HG02610 (cell line): ENCODE data around the gene RPL39L.
A peak's percentile ranks its signal among the peaks of the same experiment; 100 is the strongest.
"Not testable (repeated sequence)": the region's sequence is repeated elsewhere in the genome, so short reads cannot be mapped to it uniquely, and the experiment has no call there.

ENCODE experiments used
- ATAC-seq: cut with Tn5 transposase; IDR thresholded peaks from one replicate; pipeline ENCODE4 v1.9.1; 2021; ENCODE audit warnings: mild to moderate bottlenecking, moderate library complexity; ENCODE audit not compliant: unreplicated experiment

RPL39L gene

DNA sequence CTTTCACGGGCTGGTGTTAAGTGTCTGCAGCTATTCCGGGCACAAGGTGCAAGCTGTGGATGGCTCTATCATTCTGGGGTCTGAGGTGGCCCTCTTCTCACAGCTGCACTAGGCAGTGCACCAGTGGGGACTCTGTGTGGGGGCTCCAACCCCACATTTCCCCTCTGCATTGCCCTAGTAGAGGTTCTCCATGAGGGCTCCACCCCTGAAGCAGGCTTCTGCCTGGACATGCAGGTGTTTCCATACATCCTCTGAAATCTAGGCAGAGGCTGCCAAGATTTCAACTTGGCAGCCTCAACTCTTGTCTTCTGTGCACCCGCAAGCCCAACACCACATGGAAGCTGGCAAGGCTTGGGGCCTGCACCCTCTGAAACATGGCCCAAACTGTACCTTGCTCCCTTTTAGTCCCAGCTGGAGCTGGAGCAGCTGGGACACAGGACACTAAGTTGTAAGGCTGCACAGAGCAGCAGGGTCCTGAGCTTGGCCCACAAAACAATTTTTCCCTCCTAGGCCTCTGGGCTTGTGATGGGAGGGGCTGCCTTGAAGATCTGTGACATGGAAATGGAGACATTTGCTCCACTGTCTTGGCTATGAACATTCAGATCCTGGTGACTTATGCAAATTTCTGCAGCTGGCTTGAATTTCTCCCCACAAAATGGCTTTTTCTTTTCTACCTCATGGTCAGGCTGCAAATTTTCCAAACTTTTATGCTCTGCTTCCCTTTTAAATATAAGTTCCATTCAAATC, 6.0 kb upstream of the RPL39L start:
- ATAC-seq: no peak

DNA sequence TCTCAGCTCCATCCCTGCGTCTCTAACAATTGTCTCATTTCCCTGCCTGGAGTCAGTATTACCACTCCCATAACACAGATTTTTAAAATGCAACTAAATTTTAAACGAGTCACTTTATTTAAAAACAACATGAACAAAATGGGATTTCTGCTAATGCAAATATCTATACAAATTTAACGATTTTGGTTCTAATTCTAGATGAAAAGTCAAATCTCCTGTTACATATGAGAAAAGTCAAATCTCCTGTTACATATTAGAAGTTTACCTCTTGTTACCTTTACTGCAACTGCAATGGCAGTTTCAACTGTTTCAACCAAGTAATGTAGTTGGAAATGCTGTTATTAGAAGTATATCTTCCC, 578 bp upstream of the RPL39L start:
- ATAC-seq: no peak

DNA sequence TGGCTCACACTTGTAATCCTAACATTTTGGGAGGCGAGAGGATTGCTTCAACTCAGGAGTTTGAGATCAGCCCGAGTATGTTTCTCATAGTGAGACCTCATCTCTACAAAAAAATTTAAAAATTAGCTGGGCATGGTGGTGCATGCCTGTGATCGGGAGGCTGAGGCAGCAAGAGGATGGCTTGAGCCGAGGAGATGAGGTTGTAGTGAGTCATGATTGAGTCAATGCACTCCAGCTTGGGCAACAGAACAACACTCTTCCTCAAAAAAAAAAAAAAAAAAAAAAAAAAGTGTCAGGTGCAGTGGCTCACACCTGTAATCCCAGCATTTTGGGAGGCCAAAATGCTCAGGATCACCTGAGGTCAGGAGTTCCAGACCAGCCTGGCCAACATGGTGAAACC, 2.4 kb downstream of the RPL39L start:
- no peak for ATAC-seq

DNA sequence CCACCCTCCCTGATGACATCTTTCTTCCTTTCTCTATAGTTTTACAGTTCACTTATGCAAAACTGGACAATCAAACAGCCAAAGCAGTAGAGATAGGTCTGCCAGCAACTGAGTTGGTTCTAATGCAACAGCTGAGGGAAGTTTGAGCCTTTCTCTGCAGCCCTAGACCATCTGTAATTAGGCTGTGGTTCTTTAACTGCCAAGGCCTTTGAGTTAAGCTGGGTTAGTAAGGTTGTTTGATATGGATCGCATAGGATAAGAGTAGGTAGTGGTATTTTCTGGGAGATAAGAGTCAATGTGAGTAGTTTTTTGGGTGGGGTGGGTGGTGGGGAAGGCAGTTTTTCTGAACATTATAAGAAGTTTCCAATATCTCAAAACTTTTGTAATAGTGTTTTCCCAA, 3.0 kb downstream of the RPL39L start:
- ATAC-seq: no peak

DNA sequence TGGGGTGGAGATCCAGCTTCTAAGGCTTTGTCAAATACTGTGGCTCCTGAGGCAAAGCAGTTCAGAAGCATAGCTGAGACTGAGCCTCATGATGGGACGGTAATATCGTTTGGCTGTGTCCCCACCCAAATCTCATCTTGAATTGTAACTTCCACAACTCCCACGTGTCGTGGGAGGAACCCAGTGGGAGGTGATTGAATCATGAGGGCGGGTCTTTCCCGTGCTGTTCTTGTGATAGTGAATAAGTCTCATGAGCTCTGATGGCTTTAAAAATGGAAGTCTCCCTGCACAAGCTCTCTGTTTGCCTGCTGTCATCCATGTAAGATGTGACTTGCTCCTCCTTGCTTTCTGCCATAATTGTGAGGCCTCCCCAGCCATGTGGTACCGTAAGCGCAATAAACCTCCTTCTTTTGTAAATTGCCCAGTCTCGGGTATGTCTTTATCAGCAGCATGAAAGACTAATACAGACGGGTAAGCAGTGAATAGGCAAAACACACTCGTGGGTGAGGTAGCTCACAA, 4.1 kb downstream of the RPL39L start:
- not testable (repeated sequence) for ATAC-seq

DNA sequence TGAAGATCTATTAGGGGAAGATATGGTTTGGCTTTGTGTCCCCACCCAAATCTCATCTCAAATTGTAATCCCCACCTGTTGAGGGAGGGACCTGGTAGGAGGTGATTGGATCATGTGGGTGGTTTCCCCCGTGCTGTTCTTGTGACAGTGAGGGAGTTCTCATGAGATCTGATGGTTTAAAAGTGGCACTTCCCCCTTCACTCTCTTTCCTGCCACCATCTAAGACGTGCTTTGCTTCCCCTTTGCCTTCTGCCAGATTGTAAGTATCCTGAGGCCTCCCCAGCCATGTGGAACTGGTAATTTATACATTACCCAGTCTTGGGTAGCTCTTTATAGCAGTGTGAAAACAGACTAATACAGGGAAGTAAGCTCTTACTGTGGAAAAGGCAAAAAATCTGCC, 6.1 kb downstream of the RPL39L start:
- not testable (repeated sequence) for ATAC-seq

DNA sequence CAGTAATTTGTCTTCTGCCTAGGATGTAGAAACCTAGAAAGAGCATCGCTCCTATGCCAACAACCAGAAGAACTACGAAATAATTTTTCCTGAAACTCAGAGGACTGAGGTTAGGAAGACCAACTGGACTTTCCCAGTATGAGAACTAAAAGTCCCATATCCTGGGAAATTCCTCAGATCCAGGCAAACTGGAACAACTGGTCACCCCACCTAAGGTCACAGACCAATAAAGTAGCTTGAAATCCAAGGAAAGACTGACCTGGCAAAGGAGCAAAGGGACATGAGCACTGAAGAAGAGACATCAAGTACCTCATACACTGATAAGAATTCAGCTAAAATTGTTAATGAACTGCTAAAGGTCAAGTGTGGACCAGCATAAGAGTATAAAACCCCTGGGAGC, 6.6 kb downstream of the RPL39L start:
- ATAC-seq: no peak

DNA sequence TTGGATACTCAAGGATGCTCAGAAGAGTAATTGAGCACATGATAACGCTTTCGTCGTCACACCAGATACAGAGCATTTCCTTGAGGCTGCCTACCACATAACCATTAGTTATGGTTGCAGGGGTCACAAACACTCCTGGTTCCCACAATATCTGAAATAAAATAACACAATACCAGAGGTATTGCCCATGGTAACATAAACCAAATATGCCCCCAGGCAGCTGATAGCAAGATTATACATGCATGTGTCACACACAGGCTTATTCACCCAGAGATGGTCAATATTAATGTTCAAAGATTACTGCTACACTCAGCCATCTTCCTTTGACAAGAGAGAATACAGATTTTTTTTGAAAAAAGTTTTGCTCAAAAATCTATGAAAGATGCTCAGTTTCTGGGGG, 7.3 kb downstream of the RPL39L start:
- no peak for ATAC-seq

DNA sequence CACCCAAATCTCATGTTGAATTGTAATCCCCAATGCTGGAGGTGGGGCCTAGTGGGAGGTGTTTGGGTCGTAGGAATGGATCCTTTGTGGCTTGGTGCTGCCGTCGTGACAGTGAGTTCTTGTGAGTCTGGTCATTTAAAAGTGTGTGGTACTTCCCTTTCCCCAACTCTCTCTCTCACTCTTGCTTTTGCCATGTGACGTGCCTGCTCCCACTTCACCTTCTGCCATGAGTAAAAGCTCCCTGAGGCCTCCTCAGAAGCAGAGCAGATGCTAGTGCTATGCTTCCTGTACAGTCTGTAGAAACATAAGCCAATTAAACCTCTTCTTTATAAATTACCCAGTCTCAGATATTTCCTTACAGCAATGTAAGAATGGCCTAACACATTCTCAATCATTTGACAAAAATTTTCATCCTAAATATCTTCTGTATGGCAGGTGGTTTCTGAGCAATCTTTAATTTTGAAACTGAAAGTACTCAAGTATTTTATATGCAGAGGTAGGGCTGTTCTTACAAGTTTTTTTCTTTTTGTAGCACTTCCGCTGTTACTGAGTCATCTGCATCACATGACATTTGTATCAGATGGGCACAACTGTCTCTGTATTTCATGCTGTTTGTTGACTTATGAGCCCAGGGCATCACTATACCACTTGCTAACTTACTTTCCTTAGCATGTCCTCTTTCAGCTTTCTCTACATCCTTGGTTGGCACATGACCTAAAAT, 8.8 kb downstream of the RPL39L start:
- ATAC-seq: peak; percentile 90

DNA sequence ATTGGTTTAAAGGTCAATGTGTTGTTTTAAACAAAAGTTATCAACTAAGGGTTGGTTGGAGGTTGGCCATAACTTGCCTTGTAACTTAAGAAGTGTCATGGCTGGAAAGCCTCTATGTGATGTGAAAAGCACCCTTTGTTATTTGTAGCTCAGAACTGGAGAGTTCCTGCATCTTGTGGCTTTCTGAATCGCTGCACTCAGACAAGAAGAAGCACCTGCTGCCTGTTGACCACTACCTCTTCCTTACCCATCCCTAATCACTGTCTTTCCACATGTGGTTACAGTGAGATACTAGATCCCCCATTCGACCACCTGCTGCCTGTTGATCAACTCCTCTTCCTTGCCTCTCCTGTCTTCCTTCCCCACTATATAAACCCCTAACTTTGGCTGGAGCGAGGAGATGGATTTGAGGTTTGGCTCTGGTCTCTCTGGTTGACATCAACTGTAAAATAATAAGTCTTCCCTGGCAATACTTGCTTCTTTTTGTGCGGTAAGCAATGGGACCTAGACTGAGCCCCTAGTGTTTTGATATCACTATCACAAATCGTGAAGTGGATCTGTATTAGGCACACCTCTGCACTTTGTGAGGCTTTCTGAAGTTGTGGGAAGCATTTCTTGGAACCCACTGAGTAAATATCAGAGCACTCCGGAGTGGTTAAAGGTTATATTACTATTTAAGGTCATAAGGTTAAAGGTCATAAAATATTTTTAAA, 13.8 kb downstream of the RPL39L start:
- peak; percentile 81 for ATAC-seq

DNA sequence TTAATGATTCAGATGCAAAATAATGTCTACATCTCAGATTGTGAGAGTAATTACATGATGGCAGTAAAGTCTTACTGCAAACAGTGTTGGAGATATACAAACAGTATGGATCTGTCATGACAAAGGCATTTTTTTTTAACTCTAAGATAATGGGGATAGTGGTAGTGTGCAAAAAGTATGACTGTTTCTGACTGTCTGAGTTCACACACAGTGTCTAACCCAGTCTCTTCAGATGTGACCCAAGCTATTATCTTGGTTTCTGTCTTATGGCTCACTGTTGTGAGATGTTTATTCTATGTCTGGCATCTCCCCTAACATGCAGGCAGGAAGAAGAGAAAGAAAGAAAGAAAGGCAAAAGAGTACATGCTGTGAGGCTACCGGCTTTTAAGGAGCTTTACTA, 17.0 kb downstream of the RPL39L start:
- no peak for ATAC-seq

DNA sequence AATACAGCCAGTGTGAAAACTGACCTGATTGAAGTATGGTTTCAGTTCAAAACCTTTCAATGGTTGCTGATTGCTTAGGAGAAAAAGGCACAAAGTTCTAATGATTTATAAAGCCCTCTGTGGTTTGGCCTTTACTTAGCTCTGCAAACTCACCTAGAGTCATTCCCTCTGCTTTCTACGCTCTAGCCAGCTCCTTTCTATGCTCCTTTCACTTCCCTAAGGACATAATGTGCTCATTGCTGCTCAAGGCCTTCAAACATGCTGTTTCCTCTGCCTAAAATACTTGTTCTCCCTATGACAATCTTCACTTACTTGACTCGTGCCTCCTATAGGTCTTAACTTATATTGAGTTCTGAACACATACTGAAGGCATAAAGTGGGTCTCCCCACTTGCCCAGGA, 19.0 kb downstream of the RPL39L start:
- ATAC-seq: no peak

DNA sequence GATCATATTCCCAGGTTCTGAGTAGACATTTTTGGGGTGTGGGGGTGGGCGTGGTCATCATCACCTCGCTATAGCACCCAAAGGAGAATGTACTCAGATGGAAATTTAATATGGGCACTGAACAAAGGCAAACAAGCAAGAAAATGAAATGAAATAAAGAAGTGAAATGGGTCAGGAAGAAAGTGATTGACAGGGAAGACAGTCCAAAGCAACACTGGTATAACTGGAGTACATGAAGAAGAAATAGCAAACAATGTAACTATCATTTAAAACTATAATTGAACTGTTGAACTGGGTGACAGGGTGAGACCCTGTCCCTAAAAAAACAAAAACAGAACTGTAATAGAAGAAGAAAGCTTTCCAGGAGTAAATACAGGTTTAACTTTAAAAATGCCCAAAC, 24.8 kb downstream of the RPL39L start:
- no peak for ATAC-seq

DNA sequence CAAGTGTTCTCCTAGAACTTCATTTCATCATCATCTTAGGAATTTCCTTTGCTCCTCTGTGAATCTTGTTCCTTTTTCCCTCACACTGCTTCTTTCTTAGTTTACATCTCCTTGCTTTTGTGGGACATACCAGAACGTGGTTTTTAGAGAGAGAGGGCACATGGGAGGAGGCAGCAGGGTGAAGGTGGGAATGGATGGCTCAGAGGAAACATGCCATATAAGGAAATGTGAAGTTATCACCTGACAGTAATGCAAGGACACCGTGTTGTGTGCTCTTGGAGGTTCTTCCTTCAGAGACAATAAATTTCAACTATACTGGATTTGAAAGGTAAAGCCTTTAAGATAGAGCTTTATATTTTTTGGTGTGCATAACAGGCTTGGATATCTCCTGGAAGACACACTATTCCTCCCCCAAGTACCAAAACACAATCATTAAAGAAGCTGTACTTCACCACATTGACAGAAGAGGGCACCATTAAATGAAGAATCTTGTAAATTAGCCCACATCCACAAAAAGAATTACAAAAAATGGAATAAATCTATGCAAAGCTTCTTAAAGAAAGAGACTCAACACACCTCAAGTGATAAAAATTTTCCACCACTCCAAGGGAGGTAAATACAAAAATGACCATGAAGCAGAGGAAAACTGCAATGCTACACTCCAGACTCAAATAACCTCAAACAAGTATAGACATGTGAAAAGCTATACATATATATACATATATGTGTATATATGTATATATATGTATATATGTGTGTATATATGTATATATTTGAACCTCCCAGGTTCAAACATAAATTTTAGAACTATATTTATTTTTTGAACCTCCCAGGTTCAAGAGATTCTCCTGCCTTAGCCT, 26.1 kb downstream of the RPL39L start:
- ATAC-seq: no peak

DNA sequence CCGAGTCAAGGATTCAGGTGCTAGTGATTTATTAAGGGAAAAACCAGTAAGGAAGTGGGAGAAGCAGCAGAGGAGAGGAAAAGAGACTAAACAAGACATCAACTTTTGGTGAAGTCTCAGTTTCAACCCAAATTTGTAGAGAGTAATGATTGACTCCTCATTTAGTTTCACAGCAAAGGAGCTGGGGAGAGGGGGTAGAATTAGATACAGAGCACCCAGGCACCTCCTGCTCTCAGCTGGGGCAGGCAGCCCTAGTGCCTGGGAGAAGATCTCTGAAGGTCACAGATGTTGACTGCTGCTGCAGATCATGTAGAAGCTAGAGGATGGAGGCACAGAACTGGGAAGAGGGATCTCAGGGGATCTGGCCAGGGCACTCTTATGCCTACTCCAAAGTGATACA, 29.1 kb downstream of the RPL39L start:
- no peak for ATAC-seq

DNA sequence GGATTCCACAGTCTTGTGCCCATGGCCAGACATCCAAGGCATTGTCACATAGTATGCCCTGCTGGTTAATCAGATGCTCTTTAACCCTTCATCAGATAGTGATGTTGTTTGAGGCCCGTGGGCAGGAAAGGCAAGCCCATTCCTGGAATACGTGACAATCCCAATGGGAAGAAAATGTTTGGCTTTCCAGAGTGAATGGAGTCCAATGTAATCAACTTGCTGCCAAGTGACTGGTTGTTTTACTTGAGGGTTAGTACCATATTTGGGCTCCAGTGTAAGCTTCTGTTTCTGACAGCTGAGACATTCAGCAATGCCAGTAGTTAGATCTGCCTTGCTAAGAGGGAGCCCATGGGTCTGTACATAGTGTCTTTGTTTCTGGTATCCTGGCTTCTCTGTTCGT, 31.3 kb downstream of the RPL39L start:
- no peak for ATAC-seq

DNA sequence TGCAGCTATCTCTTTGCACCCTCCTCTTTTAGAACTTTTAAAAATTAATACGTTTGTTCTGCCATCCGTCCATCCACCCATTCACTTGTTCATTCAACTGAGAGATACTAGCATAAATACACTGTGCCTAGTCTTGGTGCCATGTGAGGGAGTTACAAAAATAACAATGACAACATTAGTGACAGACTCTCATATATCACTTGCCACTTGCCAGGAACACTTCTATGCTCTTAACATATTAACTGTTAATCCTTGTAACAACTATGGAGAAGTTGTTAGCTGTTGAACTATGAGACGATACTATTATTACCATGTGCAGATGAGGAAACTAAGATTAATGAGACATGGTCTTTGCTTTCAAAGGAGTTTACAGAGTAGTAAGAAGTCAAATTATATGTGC, 33.6 kb downstream of the RPL39L start:
- ATAC-seq: no peak

DNA sequence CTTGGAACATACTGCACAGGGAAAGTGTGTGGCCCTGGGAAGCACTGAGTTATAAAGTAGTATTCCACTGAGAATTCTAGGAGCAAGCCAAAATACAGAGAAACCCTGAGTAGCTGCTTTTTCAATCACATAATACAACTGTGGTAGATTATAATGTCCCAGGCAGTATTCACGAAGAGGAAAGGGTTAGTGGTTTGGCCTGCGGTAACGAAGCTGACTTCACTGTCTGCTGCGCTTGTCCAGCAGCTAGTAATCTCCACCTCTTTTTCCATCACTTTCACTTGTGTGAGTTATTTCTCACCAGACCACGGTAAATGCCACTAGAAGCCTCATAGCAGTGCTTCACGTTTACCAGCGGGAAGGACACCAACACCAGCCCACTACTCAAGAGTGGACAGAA, 34.4 kb downstream of the RPL39L start:
- ATAC-seq: no peak

DNA sequence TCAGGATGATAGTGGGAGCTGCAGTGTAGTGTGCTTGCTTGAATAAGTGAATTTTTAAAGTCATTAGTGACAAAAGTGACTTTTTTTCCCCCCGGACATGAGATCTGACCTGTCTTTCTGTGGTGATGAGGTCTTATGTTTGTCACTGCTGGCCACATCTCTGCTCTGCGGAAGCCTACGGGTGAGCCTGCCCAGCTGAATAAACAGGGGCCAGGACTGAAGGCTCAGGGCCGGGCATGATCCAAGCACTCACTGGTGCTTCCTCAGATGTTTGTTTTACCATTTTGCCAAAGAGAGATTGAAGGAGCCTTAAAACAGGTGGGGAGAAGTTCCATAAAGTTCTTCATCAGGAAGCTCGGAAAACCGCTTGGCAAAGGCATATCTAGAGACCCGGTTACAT, 35.0 kb downstream of the RPL39L start:
- no peak for ATAC-seq

DNA sequence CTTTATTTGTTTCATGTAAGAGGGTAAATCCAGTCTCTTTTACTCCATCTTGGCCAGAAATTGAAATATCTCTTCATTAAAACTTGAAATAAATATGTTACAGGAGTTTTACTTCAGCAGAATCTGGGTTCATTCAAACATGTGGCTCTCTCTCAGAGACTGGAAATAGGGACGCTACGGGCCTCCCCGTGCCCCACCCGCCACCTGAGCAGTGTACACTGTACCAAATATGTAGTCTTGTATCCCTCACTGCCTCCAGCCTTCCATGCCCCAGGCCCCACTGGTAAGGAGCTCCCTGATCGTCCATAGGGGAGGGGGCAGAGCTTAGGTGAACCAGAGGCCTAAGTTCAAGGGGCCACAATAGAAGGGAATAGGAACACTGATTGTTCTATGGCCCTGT, 36.0 kb downstream of the RPL39L start:
- no peak for ATAC-seq

DNA sequence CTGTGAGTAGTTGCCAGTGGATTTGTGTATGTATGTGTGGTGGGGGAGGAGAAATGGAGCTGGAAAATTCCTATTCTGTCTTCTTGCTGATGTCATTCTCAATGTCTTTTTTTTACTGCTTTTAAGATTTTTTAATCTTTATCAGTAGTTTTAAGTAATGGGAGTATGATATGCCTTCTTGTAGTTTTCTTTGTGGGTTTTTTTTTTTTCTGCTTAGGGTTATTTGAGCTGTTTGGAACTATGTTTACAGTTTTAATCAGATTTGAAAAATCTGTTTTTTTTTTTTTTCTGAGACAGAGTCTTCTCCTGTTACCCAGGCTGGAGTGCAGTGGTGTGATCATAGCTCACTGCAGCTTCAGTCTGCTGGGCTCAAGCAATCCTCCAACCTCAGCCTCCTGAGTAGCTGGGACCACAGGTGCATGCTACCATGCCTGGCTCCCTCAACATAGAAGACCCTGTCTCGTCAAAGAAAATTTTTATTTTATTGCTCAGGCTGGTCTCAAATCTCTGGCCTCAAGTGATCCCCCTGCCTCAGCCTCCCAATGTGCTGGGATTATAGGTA, 37.1 kb downstream of the RPL39L start:
- no peak for ATAC-seq
